GM19395 (cell line): ENCODE results near the gene MAT2B.
A peak's percentile ranks its signal among the peaks of the same experiment; 100 is the strongest.

Experiments used
- ATAC-seq: cut with Tn5 transposase; IDR thresholded peaks from one replicate; pipeline ENCODE4 v1.9.1; 2021; ENCODE audit warnings: mild to moderate bottlenecking, moderate library complexity; ENCODE audit not compliant: unreplicated experiment

The MAT2B gene

GRCh38 chr5:163548649-163549048 lies 43.2 kb downstream of the MAT2B start:
- no peak for ATAC-seq

GRCh38 chr5:163551156-163551555 lies 45.7 kb downstream of the MAT2B start:
- ATAC-seq: no peak

GRCh38 chr5:163552536-163552935 lies 47.1 kb downstream of the MAT2B start:
- no peak for ATAC-seq

- ATAC-seq: no peak
Measured at GRCh38 chr5:163561339-163561738, 55.9 kb downstream of the MAT2B start.

- ATAC-seq: no peak
Measured at GRCh38 chr5:163562071-163562470, 56.7 kb downstream of the MAT2B start.

- no peak for ATAC-seq
Measured at GRCh38 chr5:163563112-163563511, 57.7 kb downstream of the MAT2B start.

- ATAC-seq: no peak
Measured at GRCh38 chr5:163563880-163564279, 58.5 kb downstream of the MAT2B start.

- ATAC-seq: peak; percentile 52
Measured at GRCh38 chr5:163564321-163564938, 59.0 kb downstream of the MAT2B start.

- ATAC-seq: peak; percentile 14
Measured at GRCh38 chr5:163565492-163565891, 60.1 kb downstream of the MAT2B start.

- ATAC-seq: peak; percentile 67
Measured at GRCh38 chr5:163565931-163566608, 60.7 kb downstream of the MAT2B start.

GRCh38 chr5:163566678-163567077 lies 61.3 kb downstream of the MAT2B start:
- no peak for ATAC-seq

- no peak for ATAC-seq
Measured at GRCh38 chr5:163567811-163568210, 62.4 kb downstream of the MAT2B start.
